ENCODE data around the gene GPD1L.

Gene GPD1L

GRCh38 chr3:32138545-32139104, 32.2 kb downstream of the GPD1L start:
- Histone ChIP-seq H3K4me3 (ENCODE audit: insufficient read depth in 1 of 2, low read depth in 1 of 2, low read length in 2 of 2) (no peak overlapping the region), H2BK15ac (ENCODE audit: low read depth, poor library complexity, severe bottlenecking) (no peak overlapping the region), H3K4me1 (ENCODE audit: control insufficient read depth, insufficient read depth, low read depth, low read length) (no peaks in the 10 kb centered on the region), H2AK5ac (ENCODE audit: low read length, severe bottlenecking) (no peak overlapping the region), H3K4me2 (ENCODE audit: low read length, poor library complexity, severe bottlenecking) (no peak overlapping the region), H3K9me3 (ENCODE audit: control insufficient read depth, low read length) (no peaks in the 10 kb centered on the region), H3K36me3 (ENCODE audit: control insufficient read depth in 1 of 2, insufficient read depth in 2 of 2, low read depth in 1 of 2, low read length in 2 of 2) (peaks cover 0 to 3% of the 10 kb centered on the region in 2 experiments), H3K4ac (ENCODE audit: low read depth in 1 of 2, low read length in 2 of 2) (no peak overlapping the region), H3K23ac (ENCODE audit: low read length in 2 of 2) (no peak overlapping the region), H4K91ac (ENCODE audit: low read length) (no peak overlapping the region), H3K9ac (ENCODE audit: low read length) (no peak overlapping the region), H2AFZ (ENCODE audit: low read depth, low read length) (no peak overlapping the region), H4K8ac (ENCODE audit: low read length) (no peak overlapping the region), H2BK5ac (ENCODE audit: low read depth, low read length, poor library complexity, severe bottlenecking) (no peak overlapping the region), H3K18ac (ENCODE audit: low read depth in 1 of 2, low read length in 2 of 2) (no peak overlapping the region), H2BK120ac (ENCODE audit: low read depth, low read length) (no peak overlapping the region), H3K27ac (ENCODE audit: low read length, poor library complexity, severe bottlenecking) (no peak overlapping the region), H3K79me1 (replicated peaks; ENCODE audit: low read length, poor library complexity, severe bottlenecking) (no peaks in the 10 kb centered on the region), H3K27me3 (ENCODE audit: control insufficient read depth in 1 of 2, insufficient read depth in 1 of 2, low read length in 2 of 2) (no peaks in the 10 kb centered on the region), H3K14ac (ENCODE audit: low read length in 2 of 2) (no peak overlapping the region), H2BK12ac (ENCODE audit: low read length in 2 of 2) (no peak overlapping the region)
- DNase-seq, result no peak
- WGBS, result 90% methylated on average over 8 of the region's 8 CpGs

GRCh38 chr3:32140943-32141342, 34.5 kb downstream of the GPD1L start:
- Histone ChIP-seq H4K91ac (ENCODE audit: low read length) (no peak overlapping the region), H2BK5ac (ENCODE audit: low read depth, low read length, poor library complexity, severe bottlenecking) (no peak overlapping the region), H3K4me3 (ENCODE audit: insufficient read depth in 1 of 2, low read depth in 1 of 2, low read length in 2 of 2) (no peak overlapping the region), H2BK15ac (ENCODE audit: low read depth, poor library complexity, severe bottlenecking) (no peak overlapping the region), H2AFZ (ENCODE audit: low read depth, low read length) (no peak overlapping the region), H2BK120ac (ENCODE audit: low read depth, low read length) (no peak overlapping the region), H3K4ac (ENCODE audit: low read depth in 1 of 2, low read length in 2 of 2) (no peak overlapping the region), H2BK12ac (ENCODE audit: low read length in 2 of 2) (no peak overlapping the region), H3K23ac (ENCODE audit: low read length in 2 of 2) (no peak overlapping the region), H4K8ac (ENCODE audit: low read length) (no peak overlapping the region), H3K9me3 (ENCODE audit: control insufficient read depth, low read length) (no peaks in the 10 kb centered on the region), H3K4me2 (ENCODE audit: low read length, poor library complexity, severe bottlenecking) (no peak overlapping the region), H3K9ac (ENCODE audit: low read length) (no peak overlapping the region), H3K36me3 (ENCODE audit: control insufficient read depth in 1 of 2, insufficient read depth in 2 of 2, low read depth in 1 of 2, low read length in 2 of 2) (peaks cover 0 to 3% of the 10 kb centered on the region in 2 experiments), H2AK5ac (ENCODE audit: low read length, severe bottlenecking) (no peak overlapping the region), H3K79me1 (replicated peaks; ENCODE audit: low read length, poor library complexity, severe bottlenecking) (no peaks in the 10 kb centered on the region), H3K18ac (ENCODE audit: low read depth in 1 of 2, low read length in 2 of 2) (no peak overlapping the region), H3K4me1 (ENCODE audit: control insufficient read depth, insufficient read depth, low read depth, low read length) (peaks cover 7% of the 10 kb centered on the region), H3K27ac (ENCODE audit: low read length, poor library complexity, severe bottlenecking) (no peak overlapping the region), H3K14ac (ENCODE audit: low read length in 2 of 2) (no peak overlapping the region), H3K27me3 (ENCODE audit: control insufficient read depth in 1 of 2, insufficient read depth in 1 of 2, low read length in 2 of 2) (no peaks in the 10 kb centered on the region)
- no peak for DNase-seq
- WGBS, result 100% methylated on average over 2 of the region's 5 CpGs

- H3K4me1 ChIP-seq (ENCODE audit: control insufficient read depth, insufficient read depth, low read depth, low read length), result peaks cover 12% of the 10 kb centered on the region
- peak overlapping the region in 1 of 2 experiments; percentile 30 for H3K18ac ChIP-seq (ENCODE audit: low read depth in 1 of 2, low read length in 2 of 2)
- peak overlapping the region in 1 of 2 experiments; percentile 79 for H2BK12ac ChIP-seq (ENCODE audit: low read length in 2 of 2)
- peak overlapping the region; percentile 39 for H2AK5ac ChIP-seq (ENCODE audit: low read length, severe bottlenecking)
- H3K23ac ChIP-seq (ENCODE audit: low read length in 2 of 2), result peak overlapping the region in 1 of 2 experiments; percentile 96
- WGBS, result 61% methylated on average over 8 of the region's 11 CpGs
- H3K27ac ChIP-seq (ENCODE audit: low read length, poor library complexity, severe bottlenecking), result no peak overlapping the region
- H3K36me3 ChIP-seq (ENCODE audit: control insufficient read depth in 1 of 2, insufficient read depth in 2 of 2, low read depth in 1 of 2, low read length in 2 of 2), result peaks cover 3% of the 10 kb centered on the region in 2 experiments
- H2BK120ac ChIP-seq (ENCODE audit: low read depth, low read length), result no peak overlapping the region
- H3K4ac ChIP-seq (ENCODE audit: low read depth in 1 of 2, low read length in 2 of 2), result no peak overlapping the region
- H2BK15ac ChIP-seq (ENCODE audit: low read depth, poor library complexity, severe bottlenecking), result no peak overlapping the region
- H2BK5ac ChIP-seq (ENCODE audit: low read depth, low read length, poor library complexity, severe bottlenecking), result no peak overlapping the region
- H4K8ac ChIP-seq (ENCODE audit: low read length), result no peak overlapping the region
- no peak overlapping the region for H2AFZ ChIP-seq (ENCODE audit: low read depth, low read length)
- H4K91ac ChIP-seq (ENCODE audit: low read length), result no peak overlapping the region
- DNase-seq, result peak; percentile 89
- no peak overlapping the region for H3K9ac ChIP-seq (ENCODE audit: low read length)
- H3K27me3 ChIP-seq (ENCODE audit: control insufficient read depth in 1 of 2, insufficient read depth in 1 of 2, low read length in 2 of 2), result no peaks in the 10 kb centered on the region
- peak overlapping the region in 1 of 2 experiments; percentile 6 for H3K14ac ChIP-seq (ENCODE audit: low read length in 2 of 2)
- H3K9me3 ChIP-seq (ENCODE audit: control insufficient read depth, low read length), result no peaks in the 10 kb centered on the region
- H3K4me2 ChIP-seq (ENCODE audit: low read length, poor library complexity, severe bottlenecking), result no peak overlapping the region
- no peaks in the 10 kb centered on the region for H3K79me1 ChIP-seq (replicated peaks; ENCODE audit: low read length, poor library complexity, severe bottlenecking)
- no peak overlapping the region for H3K4me3 ChIP-seq (ENCODE audit: insufficient read depth in 1 of 2, low read depth in 1 of 2, low read length in 2 of 2)
These were observed 37.7 kb downstream of the GPD1L start for GRCh38 chr3:32143849-32144757.

- H3K9ac ChIP-seq (ENCODE audit: low read length), result no peak overlapping the region
- H2AFZ ChIP-seq (ENCODE audit: low read depth, low read length), result no peak overlapping the region
- H3K23ac ChIP-seq (ENCODE audit: low read length in 2 of 2), result no peak overlapping the region
- no peak overlapping the region for H4K8ac ChIP-seq (ENCODE audit: low read length)
- H4K91ac ChIP-seq (ENCODE audit: low read length), result no peak overlapping the region
- DNase-seq, result no peak
- no peak overlapping the region for H3K4ac ChIP-seq (ENCODE audit: low read depth in 1 of 2, low read length in 2 of 2)
- no peak overlapping the region for H3K18ac ChIP-seq (ENCODE audit: low read depth in 1 of 2, low read length in 2 of 2)
- H3K27ac ChIP-seq (ENCODE audit: low read length, poor library complexity, severe bottlenecking), result no peak overlapping the region
- H3K4me2 ChIP-seq (ENCODE audit: low read length, poor library complexity, severe bottlenecking), result no peak overlapping the region
- no peak overlapping the region for H3K4me3 ChIP-seq (ENCODE audit: insufficient read depth in 1 of 2, low read depth in 1 of 2, low read length in 2 of 2)
- H2BK15ac ChIP-seq (ENCODE audit: low read depth, poor library complexity, severe bottlenecking), result no peak overlapping the region
- peaks cover 0 to 6% of the 10 kb centered on the region in 2 experiments for H3K36me3 ChIP-seq (ENCODE audit: control insufficient read depth in 1 of 2, insufficient read depth in 2 of 2, low read depth in 1 of 2, low read length in 2 of 2)
- H2BK5ac ChIP-seq (ENCODE audit: low read depth, low read length, poor library complexity, severe bottlenecking), result no peak overlapping the region
- H3K79me1 ChIP-seq (replicated peaks; ENCODE audit: low read length, poor library complexity, severe bottlenecking), result no peaks in the 10 kb centered on the region
- no peaks in the 10 kb centered on the region for H3K27me3 ChIP-seq (ENCODE audit: control insufficient read depth in 1 of 2, insufficient read depth in 1 of 2, low read length in 2 of 2)
- no peak overlapping the region for H2BK120ac ChIP-seq (ENCODE audit: low read depth, low read length)
- H3K14ac ChIP-seq (ENCODE audit: low read length in 2 of 2), result no peak overlapping the region
- H2BK12ac ChIP-seq (ENCODE audit: low read length in 2 of 2), result no peak overlapping the region
- H3K4me1 ChIP-seq (ENCODE audit: control insufficient read depth, insufficient read depth, low read depth, low read length), result peaks cover 12% of the 10 kb centered on the region
- H3K9me3 ChIP-seq (ENCODE audit: control insufficient read depth, low read length), result no peaks in the 10 kb centered on the region
- 32% methylated on average over 3 of the region's 3 CpGs for WGBS
- no peak overlapping the region for H2AK5ac ChIP-seq (ENCODE audit: low read length, severe bottlenecking)
These were observed 40.4 kb downstream of the GPD1L start for GRCh38 chr3:32146746-32147211.
